H1 (cell line): ENCODE measurements around the gene PRMT1. TPM values are rescaled to one million over a fixed set of nuclear protein-coding genes. Genes with fewer than 3 reads are reported as not detected.

Source experiments
- BCL11A ChIP-seq, 2 experiments: IDR thresholded peaks; one replicate each; pipeline ENCODE4 v1.6.1; 2011; ENCODE audit warnings: low read depth in 2 of 2, low read length in 2 of 2, mild to moderate bottlenecking in 2 of 2
- CBX5 ChIP-seq: fragments of 300-800, 300-1000 bp; sonication (generic); IDR thresholded peaks from 2 replicates; pipeline ENCODE4 v1.7.1; 2016; ENCODE audit warnings: antibody characterized with exemption, low read length, low read depth
- CHD2 ChIP-seq: IDR thresholded peaks from 2 replicates; pipeline ENCODE4 v1.6.1; 2012; ENCODE audit warnings: low read length, improper control_type of control experiment
- FOSL1 ChIP-seq: IDR thresholded peaks from 2 replicates; pipeline ENCODE4 v1.6.1; 2011; ENCODE audit warnings: mild to moderate bottlenecking, low read depth, low read length, moderate library complexity; ENCODE audit not compliant: insufficient read depth
- HDAC6 ChIP-seq: IDR thresholded peaks from one replicate; pipeline ENCODE4 v1.7.1; 2012; ENCODE audit warnings: low read depth, mild to moderate bottlenecking, inconsistent platforms, low read length, moderate library complexity
- KDM5A ChIP-seq: fragments of 200-600 bp; IDR thresholded peaks from 2 replicates; pipeline ENCODE4 v1.7.1; 2012; ENCODE audit warnings: mild to moderate bottlenecking, low read length, inconsistent platforms, mixed read lengths
- MAX ChIP-seq: IDR thresholded peaks from 2 replicates; pipeline ENCODE4 v1.6.1; 2012; ENCODE audit warnings: inconsistent platforms
- POLR2A ChIP-seq, 2 experiments: IDR thresholded peaks; 1 replicate in 1 of 2; 2 replicates in 1 of 2; pipeline ENCODE4 v1.6.1; 2011; ENCODE audit warnings: low read depth in 2 of 2, low read length in 2 of 2, mild to moderate bottlenecking in 2 of 2; ENCODE audit errors: control extremely low read depth in 1 of 2
- SP1 ChIP-seq: IDR thresholded peaks from 2 replicates; pipeline ENCODE4 v1.6.1; 2011; ENCODE audit warnings: low read depth, low read length
- SP2 ChIP-seq: IDR thresholded peaks from 2 replicates; pipeline ENCODE4 v1.6.1; 2012; ENCODE audit warnings: mild to moderate bottlenecking, low read length, inconsistent platforms
- polyA plus RNA-seq, 7 experiments: library from polyadenylated mRNA; depleted of rRNA in 3 of 7; stranded (reverse) in 5 of 7; unstranded in 2 of 7; fragments of >200 nt in 5 of 7; fragments of 200-250 nt in 2 of 7; gene quantifications; 1 replicate in 5 of 7; 2 replicates in 1 of 7; 4 replicates in 1 of 7; pipeline versions ENCODE4 v1.2.1 to v1.2.3, GENCODE V29; 2011 to 2013; ENCODE audit warnings: missing spikeins in 2 of 7, mixed read lengths in 2 of 7
- total RNA-seq: library from RNA; stranded (reverse); fragmentation: NEBNext Ultra II Directional; extraction: Animal tissue kit (Norgen Biotek cat#: 25700); gene quantifications from 2 replicates; pipeline ENCODE4 v1.2.1, GENCODE V29; 2021

The PRMT1 gene
- total and polyA plus RNA-seq, 2 of the 8 experiments (the other 6 are each of a cell fraction or from before 2014, with no cell fraction given), result 561 to 1,215 TPM

DNA sequence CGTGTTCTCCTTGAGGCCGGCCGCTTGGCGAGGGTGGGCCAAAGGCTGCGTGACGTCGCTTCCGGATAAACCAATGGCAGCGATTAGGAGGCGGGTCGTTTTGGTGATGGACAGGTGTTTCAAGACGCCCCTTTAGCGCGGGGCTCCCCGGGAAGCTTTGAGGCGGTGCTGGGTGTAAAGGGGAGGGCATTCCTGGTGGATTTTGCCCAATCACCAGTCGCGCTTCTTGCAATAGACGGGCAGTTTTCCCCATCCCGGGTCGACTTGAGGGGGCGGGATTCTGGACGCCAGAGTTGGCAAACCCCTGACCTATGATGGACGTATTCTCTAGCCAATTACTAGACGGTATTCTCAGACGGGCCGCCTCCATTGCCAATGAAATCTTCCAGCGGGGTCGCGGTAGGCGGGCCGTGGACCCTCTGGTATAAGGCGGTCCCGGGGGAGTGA, 264 bp upstream of the PRMT1 start (continued):
- TF ChIP-seq HDAC6 (no peak), POLR2A (IDR thresholded peaks at IDR 0.05; ENCODE audit: control extremely low read depth in 1 of 2, low read depth in 2 of 2, low read length in 2 of 2) (no peak), SP1 (peak; percentile 98), FOSL1 (no peak), CHD2 (peak; percentile 93), BCL11A (IDR thresholded peaks at IDR 0.05; ENCODE audit: low read depth in 2 of 2, low read length in 2 of 2) (no peak), CBX5 (no peak), KDM5A (no peak), MAX (no peak), SP2 (peak; percentile 93)
- TF ChIP-seq, all 59 proteins: peak for 10
